H1 (cell line): ENCODE measurements around the gene TNRC6C.

Experiments used
- EGR1 ChIP-seq: IDR thresholded peaks from 2 replicates; pipeline ENCODE4 v1.6.1; 2011; ENCODE audit warnings: low read depth, low read length, borderline replicate concordance
- EP300 ChIP-seq, 2 experiments: IDR thresholded peaks; 1 replicate in 1 of 2; 2 replicates in 1 of 2; pipeline ENCODE4 v1.6.1; 2011 to 2012; ENCODE audit warnings: low read depth in 2 of 2, low read length in 2 of 2, mild to moderate bottlenecking in 2 of 2, borderline replicate concordance in 1 of 2, inconsistent platforms in 1 of 2, moderate library complexity in 1 of 2
- EZH2 ChIP-seq: fragments of 200-600 bp; sonication (generic); IDR thresholded peaks from 2 replicates; pipeline ENCODE4 v1.7.1; 2012; ENCODE audit warnings: low read depth, mild to moderate bottlenecking, moderate library complexity, low read length, inconsistent platforms; ENCODE audit not compliant: severe bottlenecking
- JUN ChIP-seq: IDR thresholded peaks from 2 replicates; pipeline ENCODE4 v1.6.1; 2011; ENCODE audit warnings: low read depth, mild to moderate bottlenecking, improper control_type of control experiment, low read length
- POLR2A ChIP-seq, 2 experiments: IDR thresholded peaks; 1 replicate in 1 of 2; 2 replicates in 1 of 2; pipeline ENCODE4 v1.6.1; 2011; ENCODE audit warnings: low read depth in 2 of 2, low read length in 2 of 2, mild to moderate bottlenecking in 2 of 2; ENCODE audit errors: control extremely low read depth in 1 of 2
- POU5F1 ChIP-seq: IDR thresholded peaks from 2 replicates; pipeline ENCODE4 v1.6.1; 2011; ENCODE audit warnings: low read depth, mild to moderate bottlenecking, low read length, moderate library complexity
- SIN3A ChIP-seq, 2 experiments: IDR thresholded peaks in 1 of 2; conservative IDR thresholded peaks in 1 of 2; 2 replicates each; pipeline ENCODE4 v1.6.1; 2011 to 2012; ENCODE audit warnings: low read length in 2 of 2, improper control_type of control experiment in 1 of 2, low read depth in 1 of 2, mild to moderate bottlenecking in 1 of 2
- SP1 ChIP-seq: IDR thresholded peaks from 2 replicates; pipeline ENCODE4 v1.6.1; 2011; ENCODE audit warnings: low read depth, low read length
- SRF ChIP-seq: IDR thresholded peaks from 2 replicates; pipeline ENCODE4 v1.6.1; 2011; ENCODE audit warnings: mild to moderate bottlenecking, low read depth, low read length, moderate library complexity
- ZNF274 ChIP-seq: IDR thresholded peaks from 2 replicates; pipeline ENCODE4 v1.7.0; 2012; ENCODE audit warnings: low read length, borderline replicate concordance; ENCODE audit errors: extremely low read depth
- TF ChIP-seq, protein P1 (sequence below): IDR thresholded peaks from 2 replicates; pipeline ENCODE4 v1.6.1; 2012; ENCODE audit warnings: low read length, inconsistent platforms
- TF ChIP-seq, protein P2 (sequence below), 3 experiments: IDR thresholded peaks; 1 replicate in 2 of 3; 2 replicates in 1 of 3; pipeline versions ENCODE4 v1.5.1 to v1.6.1; 2011; ENCODE audit warnings: low read length in 3 of 3, mild to moderate bottlenecking in 3 of 3, inconsistent platforms in 2 of 3, low read depth in 1 of 3, moderate library complexity in 1 of 3; ENCODE audit not compliant: insufficient read depth in 1 of 3; ENCODE audit errors: control extremely low read depth in 1 of 3
- TF ChIP-seq, protein P3 (sequence below): IDR thresholded peaks from 2 replicates; pipeline ENCODE4 v1.6.1; 2011; ENCODE audit warnings: low read length, improper control_type of control experiment
- TF ChIP-seq, protein P4 (sequence below): IDR thresholded peaks from 2 replicates; pipeline ENCODE4 v1.6.1; 2012; ENCODE audit warnings: inconsistent platforms

DNA sequence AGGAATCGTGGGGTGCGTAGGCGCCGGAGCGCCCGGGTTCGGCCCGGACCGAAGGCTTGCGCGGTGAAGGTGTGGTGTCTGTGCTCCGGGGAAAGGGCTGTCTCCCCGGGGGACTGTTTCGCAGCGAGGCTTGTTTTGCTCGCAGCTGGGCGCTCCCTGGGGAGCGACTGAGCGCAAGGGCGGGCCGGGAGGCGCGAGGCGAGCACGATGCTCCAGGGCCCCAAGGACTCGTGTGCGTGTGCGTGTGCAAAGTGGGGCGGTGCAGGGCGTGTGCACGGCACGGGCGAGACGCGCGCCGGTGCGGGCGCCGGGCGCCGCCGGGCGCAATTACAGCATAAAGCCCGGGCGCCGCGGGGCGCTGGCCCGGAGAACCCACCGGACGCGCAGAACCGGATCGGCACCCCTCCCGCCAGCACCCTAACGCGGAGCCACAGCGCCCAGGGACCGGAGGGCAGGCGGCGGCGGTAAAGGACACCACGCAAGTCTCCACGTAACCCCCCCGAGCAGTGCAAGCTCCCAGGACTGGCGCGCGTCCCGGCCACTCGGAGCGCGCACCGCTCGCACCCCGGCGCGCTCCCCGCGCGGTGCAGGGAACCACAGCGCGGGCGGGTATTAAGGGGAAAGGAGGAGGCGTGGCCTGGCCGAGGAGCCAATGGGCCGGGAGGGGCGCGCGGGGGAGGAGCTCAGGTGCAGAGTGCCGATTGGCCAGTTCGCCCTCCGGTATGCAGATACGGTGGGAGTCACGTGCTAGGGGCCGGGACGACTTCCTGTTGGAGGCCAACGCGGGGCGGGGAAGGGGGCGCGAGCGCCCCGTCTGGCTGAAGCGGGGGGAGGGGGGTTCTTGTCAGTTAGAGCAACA, at the start of gene TNRC6C:
- TF ChIP-seq POU5F1 (no peak), SRF (no peak), JUN (no peak), EP300 (IDR thresholded peaks at IDR 0.05; ENCODE audit: borderline replicate concordance in 1 of 2, low read depth in 2 of 2, low read length in 2 of 2) (no peak), POLR2A (IDR thresholded peaks at IDR 0.05; ENCODE audit: control extremely low read depth in 1 of 2, low read depth in 2 of 2, low read length in 2 of 2) (peak; percentile 99 to 100), EGR1 (peak; percentile 50; the same call in 1 of the 2 replicates), EZH2 (peak; percentile 45), SIN3A (conservative IDR thresholded peaks at IDR 0.05 in 1 of 2, IDR thresholded peaks at IDR 0.05 in 1 of 2; ENCODE audit: low read depth in 1 of 2, low read length in 2 of 2) (peak in 1 of 2 experiments; percentile 77; a peak in 2 of 4 replicates), ZNF274 (no peak), SP1 (peak; percentile 8; the same call in 1 of the 2 replicates)
- TF ChIP-seq, protein P1, sequence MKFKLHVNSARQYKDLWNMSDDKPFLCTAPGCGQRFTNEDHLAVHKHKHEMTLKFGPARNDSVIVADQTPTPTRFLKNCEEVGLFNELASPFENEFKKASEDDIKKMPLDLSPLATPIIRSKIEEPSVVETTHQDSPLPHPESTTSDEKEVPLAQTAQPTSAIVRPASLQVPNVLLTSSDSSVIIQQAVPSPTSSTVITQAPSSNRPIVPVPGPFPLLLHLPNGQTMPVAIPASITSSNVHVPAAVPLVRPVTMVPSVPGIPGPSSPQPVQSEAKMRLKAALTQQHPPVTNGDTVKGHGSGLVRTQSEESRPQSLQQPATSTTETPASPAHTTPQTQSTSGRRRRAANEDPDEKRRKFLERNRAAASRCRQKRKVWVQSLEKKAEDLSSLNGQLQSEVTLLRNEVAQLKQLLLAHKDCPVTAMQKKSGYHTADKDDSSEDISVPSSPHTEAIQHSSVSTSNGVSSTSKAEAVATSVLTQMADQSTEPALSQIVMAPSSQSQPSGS = no peak
- TF ChIP-seq, protein P2, sequence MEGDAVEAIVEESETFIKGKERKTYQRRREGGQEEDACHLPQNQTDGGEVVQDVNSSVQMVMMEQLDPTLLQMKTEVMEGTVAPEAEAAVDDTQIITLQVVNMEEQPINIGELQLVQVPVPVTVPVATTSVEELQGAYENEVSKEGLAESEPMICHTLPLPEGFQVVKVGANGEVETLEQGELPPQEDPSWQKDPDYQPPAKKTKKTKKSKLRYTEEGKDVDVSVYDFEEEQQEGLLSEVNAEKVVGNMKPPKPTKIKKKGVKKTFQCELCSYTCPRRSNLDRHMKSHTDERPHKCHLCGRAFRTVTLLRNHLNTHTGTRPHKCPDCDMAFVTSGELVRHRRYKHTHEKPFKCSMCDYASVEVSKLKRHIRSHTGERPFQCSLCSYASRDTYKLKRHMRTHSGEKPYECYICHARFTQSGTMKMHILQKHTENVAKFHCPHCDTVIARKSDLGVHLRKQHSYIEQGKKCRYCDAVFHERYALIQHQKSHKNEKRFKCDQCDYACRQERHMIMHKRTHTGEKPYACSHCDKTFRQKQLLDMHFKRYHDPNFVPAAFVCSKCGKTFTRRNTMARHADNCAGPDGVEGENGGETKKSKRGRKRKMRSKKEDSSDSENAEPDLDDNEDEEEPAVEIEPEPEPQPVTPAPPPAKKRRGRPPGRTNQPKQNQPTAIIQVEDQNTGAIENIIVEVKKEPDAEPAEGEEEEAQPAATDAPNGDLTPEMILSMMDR (IDR thresholded peaks at IDR 0.05; ENCODE audit: control extremely low read depth in 1 of 3, insufficient read depth in 1 of 3, low read depth in 1 of 3, low read length in 3 of 3) = peak in 2 of 3 experiments; percentile 5 to 8; a peak in 2 of 4 replicates
- TF ChIP-seq, protein P3, sequence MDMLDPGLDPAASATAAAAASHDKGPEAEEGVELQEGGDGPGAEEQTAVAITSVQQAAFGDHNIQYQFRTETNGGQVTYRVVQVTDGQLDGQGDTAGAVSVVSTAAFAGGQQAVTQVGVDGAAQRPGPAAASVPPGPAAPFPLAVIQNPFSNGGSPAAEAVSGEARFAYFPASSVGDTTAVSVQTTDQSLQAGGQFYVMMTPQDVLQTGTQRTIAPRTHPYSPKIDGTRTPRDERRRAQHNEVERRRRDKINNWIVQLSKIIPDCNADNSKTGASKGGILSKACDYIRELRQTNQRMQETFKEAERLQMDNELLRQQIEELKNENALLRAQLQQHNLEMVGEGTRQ = peak; percentile 81
- TF ChIP-seq, protein P4, sequence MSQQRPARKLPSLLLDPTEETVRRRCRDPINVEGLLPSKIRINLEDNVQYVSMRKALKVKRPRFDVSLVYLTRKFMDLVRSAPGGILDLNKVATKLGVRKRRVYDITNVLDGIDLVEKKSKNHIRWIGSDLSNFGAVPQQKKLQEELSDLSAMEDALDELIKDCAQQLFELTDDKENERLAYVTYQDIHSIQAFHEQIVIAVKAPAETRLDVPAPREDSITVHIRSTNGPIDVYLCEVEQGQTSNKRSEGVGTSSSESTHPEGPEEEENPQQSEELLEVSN = peak; percentile 32; the same call in 1 of the 2 replicates
